Osteocyte (in vitro differentiated cells): ENCODE results near the gene LGALS8. TPM values are rescaled to one million over a fixed set of nuclear protein-coding genes. Genes with fewer than 3 reads are reported as not detected.

Source experiments
- DNase-seq: peaks from one replicate; pipeline ENCODE4 v3.0.0; 2021; ENCODE audit warnings: mixed read lengths; ENCODE audit not compliant: unreplicated experiment; ENCODE audit errors: extremely low spot score
- H3K27ac Mint-ChIP-seq: one replicate; pipeline ENCODE4 v1.8.0; 2021; ENCODE audit warnings: mild to moderate bottlenecking, mixed read lengths; ENCODE audit not compliant: unreplicated experiment
- H3K27me3 Mint-ChIP-seq: one replicate; pipeline ENCODE4 v1.8.0; 2021; ENCODE audit warnings: mixed read lengths; ENCODE audit not compliant: unreplicated experiment
- H3K36me3 Mint-ChIP-seq: one replicate; pipeline ENCODE4 v1.8.0; 2021; ENCODE audit warnings: mixed read lengths; ENCODE audit not compliant: unreplicated experiment
- H3K4me1 Mint-ChIP-seq: one replicate; pipeline ENCODE4 v1.8.0; 2021; ENCODE audit warnings: mixed read lengths; ENCODE audit not compliant: unreplicated experiment
- H3K4me3 Mint-ChIP-seq: one replicate; pipeline ENCODE4 v1.8.0; 2021; ENCODE audit warnings: mild to moderate bottlenecking, moderate library complexity, mixed read lengths; ENCODE audit not compliant: unreplicated experiment
- H3K9me3 Mint-ChIP-seq: one replicate; pipeline ENCODE4 v1.8.0; 2021; ENCODE audit warnings: mixed read lengths; ENCODE audit not compliant: unreplicated experiment
- CTCF ChIP-seq: fragments of 200-600 bp; sonication (generic); IDR thresholded peaks from 2 replicates; pipeline ENCODE4 v1.5.0; 2021; ENCODE audit warnings: antibody characterized with exemption, mild to moderate bottlenecking, moderate library complexity
- total RNA-seq: library from RNA; stranded (reverse); gene quantifications from 2 replicates; pipeline ENCODE4 v1.2.1, GENCODE V29; 2021

Gene LGALS8
- total RNA-seq, 1 donor from 2014 or later, result 32.4 TPM

- no peak for DNase-seq
- TF ChIP-seq CTCF, result no peak
- H3K9me3 Mint-ChIP-seq, result no peaks in the 10 kb centered on the region
- no peaks in the 10 kb centered on the region for H3K27me3 Mint-ChIP-seq
- peaks cover 61% of the 10 kb centered on the region for H3K36me3 Mint-ChIP-seq
- H3K27ac Mint-ChIP-seq, result no peak overlapping the region
- no peak overlapping the region for H3K4me3 Mint-ChIP-seq
- H3K4me1 Mint-ChIP-seq, result no peaks in the 10 kb centered on the region
Observed at GRCh38 chr1:236550961-236551851, 27.4 kb downstream of the LGALS8 start.

- no peak overlapping the region for H3K27ac Mint-ChIP-seq
- no peak overlapping the region for H3K4me3 Mint-ChIP-seq
- no peaks in the 10 kb centered on the region for H3K4me1 Mint-ChIP-seq
- TF ChIP-seq CTCF, result no peak
- DNase-seq, result no peak
- no peaks in the 10 kb centered on the region for H3K27me3 Mint-ChIP-seq
- peaks cover 66% of the 10 kb centered on the region for H3K36me3 Mint-ChIP-seq
- H3K9me3 Mint-ChIP-seq, result no peaks in the 10 kb centered on the region
Observed at GRCh38 chr1:236552096-236552495, 28.3 kb downstream of the LGALS8 start.

GRCh38 chr1:236552901-236553300, 29.1 kb downstream of the LGALS8 start:
- no peaks in the 10 kb centered on the region for H3K9me3 Mint-ChIP-seq
- H3K4me3 Mint-ChIP-seq, result no peak overlapping the region
- no peak overlapping the region for H3K27ac Mint-ChIP-seq
- H3K4me1 Mint-ChIP-seq, result no peaks in the 10 kb centered on the region
- peaks cover 60% of the 10 kb centered on the region for H3K36me3 Mint-ChIP-seq
- no peak for TF ChIP-seq CTCF
- DNase-seq, result no peak
- H3K27me3 Mint-ChIP-seq, result no peaks in the 10 kb centered on the region

GRCh38 chr1:236553370-236553769, 29.6 kb downstream of the LGALS8 start:
- H3K27me3 Mint-ChIP-seq, result no peaks in the 10 kb centered on the region

More at GRCh38 chr1:236553370-236553769, 29.6 kb downstream of the LGALS8 start:
- no peak overlapping the region for H3K4me3 Mint-ChIP-seq
- H3K36me3 Mint-ChIP-seq, result peaks cover 61% of the 10 kb centered on the region
- H3K27ac Mint-ChIP-seq, result no peak overlapping the region
- DNase-seq, result no peak
- no peaks in the 10 kb centered on the region for H3K9me3 Mint-ChIP-seq
- no peaks in the 10 kb centered on the region for H3K4me1 Mint-ChIP-seq
- TF ChIP-seq CTCF, result no peak
